Endothelial cell of umbilical vein (primary cell): ENCODE measurements around the gene CCNJL. TPM values are rescaled to one million over a fixed set of nuclear protein-coding genes. Genes with fewer than 3 reads are reported as not detected.

Source experiments
- BruUV-seq: library from RNA; stranded (reverse); fragments of 400-500 nt; replicated peaks from 2 replicates; lab custom pipeline; 2021; lab: Mats Ljungman, UMichigan
- CTCF ChIA-PET: fragments of 300-600, 350-600 bp; sonication (Branson Sonifier 250); formaldehyde crosslinking; loops from one replicate; lab custom pipeline; 2021; ENCODE audit warnings: antibody characterized with exemption, inconsistent platforms; lab: Charles Lee
- POLR2A ChIA-PET: fragments of 300-600, 350-600 bp; sonication (Branson Sonifier 250); formaldehyde crosslinking; loops from one replicate; lab custom pipeline; 2021; ENCODE audit warnings: antibody characterized with exemption, inconsistent platforms; lab: Charles Lee
- DNase-seq: peaks from one replicate; pipeline ENCODE4 v3.0.0-alpha.2; 2011; ENCODE audit warnings: low read depth, low spot score
- FAIRE-seq: peaks from 2 replicates; lab custom pipeline; 2011; peaks lifted over from hg19 to GRCh38; lab: Jason Lieb, UNC
- H2AFZ ChIP-seq: 2 replicates; pipeline ENCODE4 v1.6.0; 2012; ENCODE audit warnings: low read depth, low read length, control low read depth, inconsistent platforms
- H3K27ac ChIP-seq: 2 replicates; pipeline ENCODE4 v1.5.1; 2011; ENCODE audit warnings: low read depth, mild to moderate bottlenecking, control low read depth, low read length, moderate library complexity; ENCODE audit not compliant: insufficient read depth
- H3K27me3 ChIP-seq, 2 experiments: 2 replicates each; pipeline versions ENCODE4 v1.6.0 to v1.6.1; 2011; ENCODE audit warnings: low read length in 2 of 2, mixed read lengths in 1 of 2; ENCODE audit not compliant: control insufficient read depth in 2 of 2, insufficient read depth in 2 of 2
- H3K36me3 ChIP-seq, 2 experiments: 2 replicates in 1 of 2; 3 replicates in 1 of 2; pipeline ENCODE4 v1.5.1; 2011; ENCODE audit warnings: low read length in 2 of 2, mild to moderate bottlenecking in 1 of 2, moderate library complexity in 1 of 2; ENCODE audit not compliant: control insufficient read depth in 2 of 2, insufficient read depth in 2 of 2; ENCODE audit errors: extremely low read depth in 1 of 2
- H3K4me1 ChIP-seq: 3 replicates; pipeline ENCODE4 v1.5.1; 2011; ENCODE audit warnings: mild to moderate bottlenecking, low read length; ENCODE audit not compliant: control insufficient read depth, insufficient read depth; ENCODE audit errors: extremely low read depth
- H3K4me2 ChIP-seq: 2 replicates; pipeline ENCODE4 v1.6.1; 2011; ENCODE audit warnings: low read length, control low read depth, mixed read lengths; ENCODE audit not compliant: insufficient read depth
- H3K4me3 ChIP-seq, 3 experiments: fragments of 200-600 bp in 1 of 3; sonication (generic), shearing (Covaris generic) in 1 of 3; replicated peaks in 1 of 3; 2 replicates each; pipeline ENCODE4 v1.5.1; 2011 to 2016; ENCODE audit warnings: control low read depth in 3 of 3, low read length in 3 of 3, mild to moderate bottlenecking in 2 of 3, inconsistent platforms in 1 of 3, low read depth in 1 of 3, moderate library complexity in 1 of 3; ENCODE audit not compliant: insufficient read depth in 1 of 3
- H3K79me2 ChIP-seq: 2 replicates; pipeline ENCODE4 v1.6.0; 2012; ENCODE audit warnings: low read length, inconsistent platforms; ENCODE audit not compliant: control insufficient read depth, insufficient read depth
- H3K9ac ChIP-seq: replicated peaks from 2 replicates; pipeline ENCODE3; 2011; ENCODE audit warnings: low read length, control low read depth; ENCODE audit not compliant: insufficient read depth; ENCODE audit errors: extremely low read depth
- H3K9me1 ChIP-seq: replicated peaks from 3 replicates; pipeline ENCODE4 v1.6.0; 2011; ENCODE audit warnings: mild to moderate bottlenecking, low read length; ENCODE audit not compliant: control insufficient read depth, insufficient read depth; ENCODE audit errors: extremely low read depth
- H3K9me3 ChIP-seq: replicated peaks from 2 replicates; pipeline ENCODE4 v1.5.1; 2012; ENCODE audit warnings: low read length, inconsistent platforms; ENCODE audit not compliant: control insufficient read depth, insufficient read depth
- H4K20me1 ChIP-seq: replicated peaks from 2 replicates; pipeline ENCODE3; 2011; ENCODE audit warnings: mild to moderate bottlenecking, low read length; ENCODE audit not compliant: control insufficient read depth, insufficient read depth; ENCODE audit errors: extremely low read depth
- EZH2 ChIP-seq: IDR thresholded peaks from 2 replicates; pipeline ENCODE4 v1.6.1; 2012; ENCODE audit warnings: borderline replicate concordance, low read depth, mild to moderate bottlenecking, moderate library complexity, low read length, inconsistent platforms; ENCODE audit not compliant: severe bottlenecking
- FOS ChIP-seq: IDR thresholded peaks from 2 replicates; pipeline ENCODE4 v1.6.1; 2011; ENCODE audit warnings: mild to moderate bottlenecking, low read length, moderate library complexity, borderline replicate concordance; ENCODE audit not compliant: insufficient read depth
- POLR2A ChIP-seq: IDR thresholded peaks from 2 replicates; pipeline ENCODE4 v1.6.1; 2012; ENCODE audit warnings: low read depth, mild to moderate bottlenecking, control low read depth, low read length
- dilution Hi-C: fragments of 300-500 bp; cut with MboI; formaldehyde crosslinking; loops from one replicate; pipeline ENCODE4 v1.15.0; 2019; ENCODE audit warnings: low sequenced_read_pairs; ENCODE audit not compliant: extremely low pct_ligation_motif_present
- intact Hi-C: fragments of 100-400 bp; cut with micrococcal nuclease; formaldehyde crosslinking; loops from one replicate; pipeline ENCODE4 v1.10.0; 2022
- polyA plus RNA-seq, 4 experiments: library from polyadenylated mRNA; depleted of rRNA in 3 of 4; stranded (reverse) in 3 of 4; unstranded in 1 of 4; fragments of >200 nt; gene quantifications; 2 replicates each; pipeline versions ENCODE4 v1.2.1 to v1.2.3, GENCODE V29; 2011 to 2012; ENCODE audit warnings: missing spikeins in 1 of 4
- total RNA-seq: library from RNA; stranded (reverse); gene quantifications from 2 replicates; pipeline ENCODE4 v1.2.3, GENCODE V29; 2021

The CCNJL gene
- total and polyA plus RNA-seq, 2 donors (not counting 3 experiments of a cell fraction or from before 2014, with no cell fraction given), result 20.0 to 21.3 TPM

- intact Hi-C loops, result loop anchor here (2.0 to 5.0 kb wide), 2 partner anchors 57 to 63 kb away; no protein-coding TSS in a partner anchor
- no peak overlapping the region for H3K4me2 ChIP-seq
- CTCF ChIA-PET, result interaction anchor here (1.0 to 1.6 kb wide), 3 partner anchors 10 to 238 kb away, joined by 3 to 8 read pairs (median 5); no protein-coding TSS in a partner anchor
Observed at GRCh38 chr5:160260006-160260775, 52.2 kb downstream of the CCNJL start.

GRCh38 chr5:160259341-160259740, 53.0 kb downstream of the CCNJL start:
- no peak for FAIRE-seq
- no peak overlapping the region for H3K9ac ChIP-seq
- intact Hi-C loops, result no loop called here
- no peak for DNase-seq
- TF ChIP-seq EZH2, result no peak
- H3K36me3 ChIP-seq, result peaks cover 0 to 11% of the 10 kb centered on the region in 2 experiments
- no peaks in the 10 kb centered on the region for H3K27me3 ChIP-seq
- H3K9me1 ChIP-seq, result no peaks in the 10 kb centered on the region
- no peaks in the 10 kb centered on the region for H3K79me2 ChIP-seq
- ChIA-PET POLR2A (no interaction called here), CTCF (no interaction called here)
- H3K4me1 ChIP-seq, result peaks cover 30% of the 10 kb centered on the region
- no peak overlapping the region for H2AFZ ChIP-seq
- dilution Hi-C loops, result no loop called here
- BruUV-seq, result no TSS peak
- H3K27ac ChIP-seq, result no peak overlapping the region
- no peak overlapping the region for H3K4me3 ChIP-seq
- no peak overlapping the region for H3K4me2 ChIP-seq
- no peaks in the 10 kb centered on the region for H3K9me3 ChIP-seq
- H4K20me1 ChIP-seq, result no peaks in the 10 kb centered on the region

More at GRCh38 chr5:160260006-160260775, 52.2 kb downstream of the CCNJL start:
- no peak for DNase-seq
- no peaks in the 10 kb centered on the region for H3K9me1 ChIP-seq
- peak overlapping the region; percentile 4 for H3K27ac ChIP-seq
- dilution Hi-C loops, result no loop called here
- POLR2A ChIA-PET, result no interaction called here
- no peak overlapping the region for H2AFZ ChIP-seq
- no peaks in the 10 kb centered on the region for H3K9me3 ChIP-seq
- H3K27me3 ChIP-seq, result no peaks in the 10 kb centered on the region
- peaks cover 30% of the 10 kb centered on the region for H3K4me1 ChIP-seq
- H3K79me2 ChIP-seq, result no peaks in the 10 kb centered on the region
- BruUV-seq, result no TSS peak
- peaks cover 0 to 8% of the 10 kb centered on the region in 2 experiments for H3K36me3 ChIP-seq
- FAIRE-seq, result no peak
- H4K20me1 ChIP-seq, result no peaks in the 10 kb centered on the region
- no peak overlapping the region for H3K9ac ChIP-seq
- H3K4me3 ChIP-seq, result no peak overlapping the region
- TF ChIP-seq FOS (no peak), POLR2A (no peak)
